GM23338 (cell line): ENCODE data around the gene IL15RA. TPM values are rescaled to one million over a fixed set of nuclear protein-coding genes. Genes with fewer than 3 reads are reported as not detected.

Source experiments
- ATAC-seq: fragments of 200-7000 bp; cut with Tn5 transposase; 3 replicates; pipeline ENCODE4 v1.9.1; 2020
- DNase-seq: peaks from one replicate; pipeline ENCODE4 v3.0.0-alpha.2; 2015; ENCODE audit warnings: low spot score
- H2AFZ ChIP-seq: fragments of 200-600 bp; sonication (generic); 2 replicates; pipeline ENCODE4 v1.8.0; 2016; ENCODE audit warnings: antibody characterized with exemption, mild to moderate bottlenecking, moderate library complexity
- H3F3A ChIP-seq: fragments of 200-600 bp; sonication (generic); replicated peaks from 2 replicates; pipeline ENCODE4 v1.8.0; 2017; ENCODE audit warnings: antibody characterized with exemption, mixed run types, low read depth
- H3K27ac ChIP-seq: fragments of 200-600 bp; sonication (generic); 2 replicates; pipeline ENCODE4 v1.6.1; 2016; ENCODE audit warnings: low read depth
- H3K27me3 ChIP-seq: fragments of 200-600 bp; sonication (generic); 2 replicates; pipeline ENCODE4 v1.8.0; 2016; ENCODE audit warnings: mild to moderate bottlenecking, mixed run types, moderate library complexity; ENCODE audit not compliant: insufficient read depth
- H3K36me3 ChIP-seq: fragments of 200-600 bp; sonication (generic); 2 replicates; pipeline ENCODE4 v1.8.0; 2016; ENCODE audit warnings: mild to moderate bottlenecking; ENCODE audit not compliant: insufficient read depth
- H3K4me1 ChIP-seq: fragments of 200-600 bp; sonication (generic); 2 replicates; pipeline ENCODE4 v1.8.0; 2016; ENCODE audit warnings: mild to moderate bottlenecking, moderate library complexity; ENCODE audit not compliant: insufficient read depth
- H3K4me2 ChIP-seq: fragments of 200-600 bp; sonication (generic); 2 replicates; pipeline ENCODE4 v1.7.1; 2017; ENCODE audit warnings: mixed run types
- H3K4me3 ChIP-seq: fragments of 200-600 bp; sonication (generic); 2 replicates; pipeline ENCODE4 v1.6.1; 2016; ENCODE audit warnings: mixed run types
- H3K79me2 ChIP-seq: fragments of 200-600 bp; sonication (generic); replicated peaks from 2 replicates; pipeline ENCODE4 v1.8.0; 2017; ENCODE audit warnings: mild to moderate bottlenecking; ENCODE audit not compliant: insufficient read depth
- H3K9me2 ChIP-seq: fragments of 200-600 bp; sonication (generic); 2 replicates; pipeline ENCODE4 v1.8.0; 2017; ENCODE audit not compliant: insufficient read depth
- H4K20me1 ChIP-seq: fragments of 200-600 bp; sonication (generic); replicated peaks from 2 replicates; pipeline ENCODE4 v1.8.0; 2017; ENCODE audit warnings: mild to moderate bottlenecking; ENCODE audit not compliant: insufficient read depth
- H3K27ac Mint-ChIP-seq: 2 replicates; pipeline ENCODE4 v1.8.0; 2020; ENCODE audit warnings: inconsistent platforms, mild to moderate bottlenecking, moderate library complexity, mixed read lengths
- H3K27me3 Mint-ChIP-seq: 3 replicates; pipeline ENCODE4 v1.8.0; 2022; ENCODE audit warnings: low read depth, mild to moderate bottlenecking, moderate library complexity, mixed read lengths, inconsistent platforms; ENCODE audit not compliant: insufficient read depth, poor library complexity
- H3K36me3 Mint-ChIP-seq: 3 replicates; pipeline ENCODE4 v1.8.0; 2021; ENCODE audit warnings: low read depth, mild to moderate bottlenecking, inconsistent platforms, moderate library complexity, mixed read lengths
- H3K4me1 Mint-ChIP-seq: 3 replicates; pipeline ENCODE4 v1.8.0; 2020; ENCODE audit warnings: mild to moderate bottlenecking, inconsistent platforms, mixed read lengths
- H3K4me3 Mint-ChIP-seq: 3 replicates; pipeline ENCODE4 v1.8.0; 2021; ENCODE audit warnings: moderate library complexity, mild to moderate bottlenecking, inconsistent platforms, mixed read lengths
- H3K9me3 Mint-ChIP-seq: 3 replicates; pipeline ENCODE4 v1.8.0; 2020; ENCODE audit warnings: moderate library complexity, mild to moderate bottlenecking, inconsistent platforms, mixed read lengths
- CREB1 ChIP-seq: fragments of 250-450 bp; sonication (Bioruptor Pico); IDR thresholded peaks from 2 replicates; pipeline ENCODE4 v1.5.0; 2020; ENCODE audit warnings: low read depth, mild to moderate bottlenecking, moderate library complexity
- EZH2 ChIP-seq: fragments of 200-600 bp; sonication (generic); IDR thresholded peaks from one replicate; pipeline ENCODE4 v1.8.0; 2017; ENCODE audit warnings: antibody characterized with exemption, mild to moderate bottlenecking, low read depth; ENCODE audit not compliant: unreplicated experiment
- JUNB ChIP-seq: IDR thresholded peaks from one replicate; pipeline ENCODE4 v1.6.1; 2016; ENCODE audit warnings: antibody characterized with exemption; ENCODE audit not compliant: unreplicated experiment
- STAT1 ChIP-seq: IDR thresholded peaks from one replicate; pipeline ENCODE4 v1.6.1; 2016; ENCODE audit warnings: antibody characterized with exemption; ENCODE audit not compliant: unreplicated experiment
- ZNF114 ChIP-seq: fragments of 250-450 bp; sonication (Bioruptor Pico); IDR thresholded peaks from 2 replicates; pipeline ENCODE4 v1.5.0; 2020; ENCODE audit warnings: mild to moderate bottlenecking, moderate library complexity
- ZNF462 ChIP-seq: fragments of 250-450 bp; sonication (Bioruptor Pico); IDR thresholded peaks from 2 replicates; pipeline ENCODE4 v1.5.0; 2020; ENCODE audit warnings: mild to moderate bottlenecking, moderate library complexity
- polyA plus RNA-seq: library from polyadenylated mRNA; unstranded; fragments of >200 nt; fragmentation: Nextera tagmentation; extraction: Ambion mirVana; gene quantifications from 2 replicates; pipeline ENCODE4 v1.2.1, GENCODE V29; 2016
- total RNA-seq: library from RNA; depleted of rRNA; stranded (reverse); fragments of >200 nt; shearing (Covaris generic); gene quantifications from 2 replicates; pipeline ENCODE4 v1.2.3, GENCODE V29; 2014
- TF ChIP-seq, protein P1 (sequence below): IDR thresholded peaks from 2 replicates; pipeline ENCODE4 v1.6.1; 2016; ENCODE audit warnings: antibody characterized with exemption
- TF ChIP-seq, protein P2 (sequence below), 2 experiments: fragments of 200-600 bp in 1 of 2; sonication (generic) in 1 of 2; conservative IDR thresholded peaks; 2 replicates each; pipeline versions ENCODE4 v1.5.1 to v1.6.1; 2016 to 2017; ENCODE audit warnings: antibody characterized with exemption in 2 of 2, low read depth in 2 of 2, mild to moderate bottlenecking in 2 of 2, moderate library complexity in 1 of 2

Gene IL15RA
- total and polyA plus RNA-seq, 2 experiments from 2014 or later = 1.6 to 2.2 TPM

- H3K27ac Mint-ChIP-seq = no peak overlapping the region
- no peaks in the 10 kb centered on the region for H3F3A ChIP-seq
- no peak for TF ChIP-seq JUNB
- TF ChIP-seq, protein P1, sequence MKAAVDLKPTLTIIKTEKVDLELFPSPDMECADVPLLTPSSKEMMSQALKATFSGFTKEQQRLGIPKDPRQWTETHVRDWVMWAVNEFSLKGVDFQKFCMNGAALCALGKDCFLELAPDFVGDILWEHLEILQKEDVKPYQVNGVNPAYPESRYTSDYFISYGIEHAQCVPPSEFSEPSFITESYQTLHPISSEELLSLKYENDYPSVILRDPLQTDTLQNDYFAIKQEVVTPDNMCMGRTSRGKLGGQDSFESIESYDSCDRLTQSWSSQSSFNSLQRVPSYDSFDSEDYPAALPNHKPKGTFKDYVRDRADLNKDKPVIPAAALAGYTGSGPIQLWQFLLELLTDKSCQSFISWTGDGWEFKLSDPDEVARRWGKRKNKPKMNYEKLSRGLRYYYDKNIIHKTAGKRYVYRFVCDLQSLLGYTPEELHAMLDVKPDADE = no peak
- TF ChIP-seq ZNF114 = no peak
- TF ChIP-seq EZH2 = no peak
- no peak for TF ChIP-seq STAT1
- TF ChIP-seq, protein P2, sequence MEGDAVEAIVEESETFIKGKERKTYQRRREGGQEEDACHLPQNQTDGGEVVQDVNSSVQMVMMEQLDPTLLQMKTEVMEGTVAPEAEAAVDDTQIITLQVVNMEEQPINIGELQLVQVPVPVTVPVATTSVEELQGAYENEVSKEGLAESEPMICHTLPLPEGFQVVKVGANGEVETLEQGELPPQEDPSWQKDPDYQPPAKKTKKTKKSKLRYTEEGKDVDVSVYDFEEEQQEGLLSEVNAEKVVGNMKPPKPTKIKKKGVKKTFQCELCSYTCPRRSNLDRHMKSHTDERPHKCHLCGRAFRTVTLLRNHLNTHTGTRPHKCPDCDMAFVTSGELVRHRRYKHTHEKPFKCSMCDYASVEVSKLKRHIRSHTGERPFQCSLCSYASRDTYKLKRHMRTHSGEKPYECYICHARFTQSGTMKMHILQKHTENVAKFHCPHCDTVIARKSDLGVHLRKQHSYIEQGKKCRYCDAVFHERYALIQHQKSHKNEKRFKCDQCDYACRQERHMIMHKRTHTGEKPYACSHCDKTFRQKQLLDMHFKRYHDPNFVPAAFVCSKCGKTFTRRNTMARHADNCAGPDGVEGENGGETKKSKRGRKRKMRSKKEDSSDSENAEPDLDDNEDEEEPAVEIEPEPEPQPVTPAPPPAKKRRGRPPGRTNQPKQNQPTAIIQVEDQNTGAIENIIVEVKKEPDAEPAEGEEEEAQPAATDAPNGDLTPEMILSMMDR (conservative IDR thresholded peaks at IDR 0.05; ENCODE audit: low read depth in 2 of 2) = no peak
- no peak for TF ChIP-seq ZNF462
- TF ChIP-seq CREB1 (CRISPR knock-in tag) = no peak
- H3K27me3 ChIP-seq = no peaks in the 10 kb centered on the region
- peaks cover 22% of the 10 kb centered on the region for H3K4me1 ChIP-seq
- no peaks in the 10 kb centered on the region for H3K36me3 ChIP-seq
- H3K36me3 Mint-ChIP-seq = no peaks in the 10 kb centered on the region; the same call in 2 of the 3 replicates
- ATAC-seq = no peak
- no peaks in the 10 kb centered on the region for H4K20me1 ChIP-seq
- H3K27me3 Mint-ChIP-seq = peaks cover 15% of the 10 kb centered on the region
- no peak overlapping the region for H3K4me3 ChIP-seq
- H3K9me3 Mint-ChIP-seq = no peaks in the 10 kb centered on the region
- no peak overlapping the region for H3K4me3 Mint-ChIP-seq
- no peak for DNase-seq
- no peak overlapping the region for H3K27ac ChIP-seq
- no peak overlapping the region for H3K4me2 ChIP-seq
- 0 out of 2 replicates have a peak, but pooled peaks cover 2% of the 10 kb centered on the region for H3K9me2 ChIP-seq
- H2AFZ ChIP-seq = no peak overlapping the region
- H3K79me2 ChIP-seq = no peaks in the 10 kb centered on the region
- H3K4me1 Mint-ChIP-seq = peaks cover 41% of the 10 kb centered on the region
These were observed 29.1 kb downstream of the IL15RA start for GRCh38 chr10:5948208-5948585.
